ENCODE measurements around the gene PDZD2.
"Not testable (repeated sequence)": the region's sequence is repeated elsewhere in the genome, so short reads cannot be mapped to it uniquely, and the experiment has no call there.

PDZD2 gene

DNA sequence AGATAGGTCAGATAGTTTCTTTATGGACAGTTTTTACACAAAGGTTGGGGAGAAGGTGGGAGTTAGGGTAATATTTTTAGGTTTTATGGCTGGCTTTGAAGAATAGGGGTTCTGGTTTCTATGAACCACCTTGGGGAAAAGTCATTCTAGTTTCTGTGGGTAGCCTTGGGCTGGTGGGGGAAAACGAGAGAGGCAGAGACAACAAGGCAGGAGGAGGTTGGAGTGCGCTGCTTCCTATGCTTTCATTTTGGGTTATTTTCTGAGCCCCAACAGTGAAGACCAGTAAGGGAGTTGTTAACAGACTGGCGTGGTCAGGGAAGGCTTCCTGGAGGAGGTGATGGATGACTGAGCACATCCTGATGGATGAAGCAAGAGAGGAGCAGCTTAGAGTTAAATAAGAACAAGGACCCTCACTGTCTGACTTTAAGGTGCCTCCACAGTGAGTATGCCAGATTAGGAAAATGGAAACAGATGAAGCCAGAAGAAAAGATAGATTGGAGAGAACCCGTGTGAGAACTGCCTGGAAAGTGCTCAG is 81.9 kb downstream of the PDZD2 start:
- TF ChIP-seq GATA1 (IDR thresholded peaks at IDR 0.05; ENCODE audit: low read depth, low read length) = no peak
- no peak for TF ChIP-seq POLR2A (IDR thresholded peaks at IDR 0.05; ENCODE audit: low read length)

GRCh38 chr5:31722111-31722510 is 83.2 kb downstream of the PDZD2 start:
- no peak for TF ChIP-seq GATA1 (IDR thresholded peaks at IDR 0.05; ENCODE audit: low read depth, low read length)
- TF ChIP-seq POLR2A (IDR thresholded peaks at IDR 0.05; ENCODE audit: low read length) = no peak

More for the DNA sequence above, 81.9 kb downstream of the PDZD2 start:
- no peak for DNase-seq

DNA sequence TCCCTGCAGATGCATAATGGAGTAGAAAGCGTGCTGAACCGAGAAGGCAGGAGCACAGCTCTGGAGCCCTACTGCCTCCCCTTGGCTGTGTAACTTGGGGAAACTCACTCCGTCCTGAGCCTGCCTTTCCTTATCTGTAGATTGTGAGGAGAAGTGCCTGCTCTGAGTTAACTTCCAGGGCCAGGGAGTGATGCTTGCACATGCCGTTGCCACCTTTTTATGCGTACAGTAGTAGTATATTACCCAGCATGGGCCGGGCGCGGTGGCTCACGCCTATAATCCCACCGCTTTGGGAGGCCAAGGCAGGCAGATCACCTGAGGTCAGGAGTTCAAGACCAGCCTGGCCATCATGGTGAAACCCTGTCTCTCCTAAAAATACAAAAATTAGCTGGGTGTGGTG is 87.1 kb downstream of the PDZD2 start:
- no peak for DNase-seq
- TF ChIP-seq GATA1 (IDR thresholded peaks at IDR 0.05; ENCODE audit: low read depth, low read length) (no peak), POLR2A (IDR thresholded peaks at IDR 0.05; ENCODE audit: low read length) (no peak)

More at GRCh38 chr5:31722111-31722510, 83.2 kb downstream of the PDZD2 start:
- DNase-seq = no peak

GRCh38 chr5:31726952-31727351 is 88.0 kb downstream of the PDZD2 start:
- TF ChIP-seq POLR2A (IDR thresholded peaks at IDR 0.05; ENCODE audit: low read length) (no peak), GATA1 (IDR thresholded peaks at IDR 0.05; ENCODE audit: low read depth, low read length) (no peak)
- no peak for DNase-seq

DNA sequence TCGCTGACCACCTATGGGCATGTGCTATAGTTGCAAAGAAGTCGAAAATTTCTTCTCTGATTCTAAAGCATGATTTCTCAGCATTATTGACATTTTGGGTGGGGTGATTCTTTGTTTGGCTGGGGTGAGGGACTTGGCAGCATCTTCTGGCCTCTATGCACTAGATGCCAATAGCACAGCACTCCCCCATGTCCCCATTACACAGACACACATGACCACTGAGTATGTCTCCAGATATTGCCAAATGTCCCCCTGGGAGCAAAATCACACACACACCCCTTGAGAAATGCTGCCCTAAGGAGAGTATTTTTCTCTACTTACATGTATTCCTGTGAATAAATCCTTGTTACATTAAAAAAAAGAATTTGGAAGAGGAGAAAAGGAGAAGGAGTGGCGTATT is 89.1 kb downstream of the PDZD2 start:
- TF ChIP-seq POLR2A (IDR thresholded peaks at IDR 0.05; ENCODE audit: low read length) (no peak), GATA1 (IDR thresholded peaks at IDR 0.05; ENCODE audit: low read depth, low read length) (no peak)
- DNase-seq = no peak

GRCh38 chr5:31728806-31729205 is 89.9 kb downstream of the PDZD2 start:
- not testable (repeated sequence) for DNase-seq

DNA sequence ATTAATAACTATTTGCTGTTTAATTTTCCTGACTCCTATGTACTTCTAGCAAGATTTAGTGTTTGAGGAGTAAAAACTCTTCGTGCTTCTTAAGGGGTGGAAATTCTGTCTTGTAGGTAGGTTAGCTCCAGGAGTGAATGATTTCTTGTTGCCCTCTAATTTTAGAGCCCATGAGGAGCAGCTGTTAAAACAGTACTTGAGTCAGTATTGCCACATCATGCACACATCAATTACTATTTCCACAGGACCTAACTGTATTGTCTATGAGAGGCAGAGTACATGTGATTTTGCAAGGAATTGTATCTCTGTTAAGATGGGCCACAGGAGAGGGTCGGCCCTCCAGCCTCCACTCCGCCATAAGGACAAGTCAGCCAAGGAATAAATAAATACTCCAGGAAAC is 91.2 kb downstream of the PDZD2 start:
- no peak for DNase-seq
- no peak for TF ChIP-seq POLR2A (IDR thresholded peaks at IDR 0.05; ENCODE audit: low read length)
- TF ChIP-seq GATA1 (IDR thresholded peaks at IDR 0.05; ENCODE audit: low read depth, low read length) = no peak

GRCh38 chr5:31731016-31731415 is 92.1 kb downstream of the PDZD2 start:
- DNase-seq = no peak
- no peak for TF ChIP-seq GATA1 (IDR thresholded peaks at IDR 0.05; ENCODE audit: low read depth, low read length)
- no peak for TF ChIP-seq POLR2A (IDR thresholded peaks at IDR 0.05; ENCODE audit: low read length)

DNA sequence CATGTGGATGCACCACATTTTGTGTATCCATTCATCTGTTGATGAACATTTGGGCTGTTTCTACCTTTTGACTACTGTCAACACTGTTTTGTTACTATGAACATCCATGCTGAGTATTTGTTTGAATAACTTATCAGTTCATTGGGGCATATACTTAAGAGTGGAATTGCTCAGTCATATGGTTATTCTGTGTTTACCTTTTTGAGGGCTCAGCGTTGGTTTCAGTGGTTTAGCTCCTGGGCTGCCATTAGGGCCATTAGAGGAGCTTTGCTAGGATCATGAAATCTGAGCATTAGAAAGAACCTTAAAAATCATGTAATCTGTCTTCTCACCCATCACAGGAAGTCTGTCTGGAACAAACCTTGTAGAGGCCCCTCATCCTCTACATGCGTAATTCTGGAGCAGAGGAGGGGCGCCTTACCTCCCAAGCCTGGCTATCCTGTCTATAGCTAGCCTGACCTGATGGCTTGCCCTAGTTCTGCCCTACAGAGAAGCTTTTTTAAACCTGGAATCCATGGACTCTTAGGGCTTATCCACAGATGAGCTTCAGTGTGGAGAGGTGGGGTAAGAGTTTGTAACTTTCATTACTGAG is 92.9 kb downstream of the PDZD2 start:
- no peak for DNase-seq
- TF ChIP-seq POLR2A (IDR thresholded peaks at IDR 0.05; ENCODE audit: low read length) = no peak
- TF ChIP-seq GATA1 (IDR thresholded peaks at IDR 0.05; ENCODE audit: low read depth, low read length) = no peak

GRCh38 chr5:31732821-31733220 is 93.9 kb downstream of the PDZD2 start:
- DNase-seq = not testable (repeated sequence)

DNA sequence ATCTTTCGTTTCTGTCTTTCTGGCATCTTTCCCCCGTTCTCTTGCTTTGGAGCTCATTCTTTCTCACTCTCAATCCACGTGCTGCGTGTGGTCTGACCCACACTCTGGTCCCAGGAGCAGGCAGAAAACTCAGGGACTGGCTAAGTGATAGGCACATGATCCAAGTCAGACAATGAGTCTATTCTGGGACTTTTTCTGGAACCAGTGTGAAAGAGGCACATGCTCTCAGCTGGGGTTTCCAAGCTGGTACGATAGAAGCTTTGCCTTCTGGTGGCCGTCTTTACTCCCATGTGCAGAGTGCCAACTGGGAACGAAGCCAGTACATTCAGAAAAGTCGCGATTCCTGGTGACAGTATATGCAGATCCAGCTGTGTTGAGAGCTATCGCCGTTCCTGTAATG is 94.4 kb downstream of the PDZD2 start:
- DNase-seq = no peak
- TF ChIP-seq GATA1 (IDR thresholded peaks at IDR 0.05; ENCODE audit: low read depth, low read length) (no peak), POLR2A (IDR thresholded peaks at IDR 0.05; ENCODE audit: low read length) (no peak)

- TF ChIP-seq GATA1 (IDR thresholded peaks at IDR 0.05; ENCODE audit: low read depth, low read length) (no peak), POLR2A (IDR thresholded peaks at IDR 0.05; ENCODE audit: low read length) (no peak)
- no peak for DNase-seq
Observed at GRCh38 chr5:31736127-31736526, 97.2 kb downstream of the PDZD2 start.

GRCh38 chr5:31738199-31738598 is 99.3 kb downstream of the PDZD2 start:
- TF ChIP-seq GATA1 (IDR thresholded peaks at IDR 0.05; ENCODE audit: low read depth, low read length) (no peak), POLR2A (IDR thresholded peaks at IDR 0.05; ENCODE audit: low read length) (no peak)
- DNase-seq = no peak

- no peak for DNase-seq
- TF ChIP-seq GATA1 (IDR thresholded peaks at IDR 0.05; ENCODE audit: low read depth, low read length) = no peak
- no peak for TF ChIP-seq POLR2A (IDR thresholded peaks at IDR 0.05; ENCODE audit: low read length)
Observed at GRCh38 chr5:31741496-31741895, 102.6 kb downstream of the PDZD2 start.

GRCh38 chr5:31743678-31744077 is 104.7 kb downstream of the PDZD2 start:
- TF ChIP-seq POLR2A (IDR thresholded peaks at IDR 0.05; ENCODE audit: low read length) = no peak
- no peak for TF ChIP-seq GATA1 (IDR thresholded peaks at IDR 0.05; ENCODE audit: low read depth, low read length)
- no peak for DNase-seq
